OCI-LY1 (cell line): ENCODE results near the gene RASGRF1.
"Not testable (repeated sequence)": the region's sequence is repeated elsewhere in the genome, so short reads cannot be mapped to it uniquely, and the experiment has no call there.

Experiments
- H2AFZ ChIP-seq: fragments of 200-600 bp; sonication (generic), shearing (Covaris generic); 2 replicates; pipeline ENCODE4 v1.6.0; 2014; ENCODE audit warnings: antibody characterized with exemption, mild to moderate bottlenecking, low read length
- H3F3A ChIP-seq: fragments of 200-600 bp; sonication (generic), shearing (Covaris generic); 2 replicates; pipeline ENCODE4 v1.6.0; 2014; ENCODE audit warnings: mild to moderate bottlenecking, antibody characterized with exemption, low read length, moderate library complexity; ENCODE audit not compliant: insufficient read depth
- H3K27ac ChIP-seq: fragments of 200-600 bp; sonication (generic); 2 replicates; pipeline ENCODE4 v1.5.1; 2014; ENCODE audit warnings: low read length, mixed run types, mild to moderate bottlenecking, low read depth; ENCODE audit not compliant: poor library complexity, severe bottlenecking
- H3K27me3 ChIP-seq: fragments of 200-600 bp; sonication (generic); 2 replicates; pipeline ENCODE4 v1.6.0; 2014; ENCODE audit warnings: antibody characterized with exemption, mild to moderate bottlenecking, low read length, moderate library complexity; ENCODE audit not compliant: insufficient read depth
- H3K36me3 ChIP-seq: fragments of 200-600 bp; sonication (generic); 2 replicates; pipeline ENCODE4 v1.6.1; 2014; ENCODE audit warnings: mild to moderate bottlenecking, antibody characterized with exemption, low read length, moderate library complexity, mixed read lengths; ENCODE audit not compliant: insufficient read depth
- H3K4me1 ChIP-seq: fragments of 200-600 bp; sonication (generic); 2 replicates; pipeline ENCODE4 v1.5.1; 2014; ENCODE audit warnings: mild to moderate bottlenecking, low read length, moderate library complexity; ENCODE audit not compliant: insufficient read depth, severe bottlenecking
- H3K4me2 ChIP-seq: fragments of 200-600 bp; sonication (generic), shearing (Covaris generic); 2 replicates; pipeline ENCODE4 v1.6.1; 2014; ENCODE audit warnings: low read length
- H3K4me3 ChIP-seq: fragments of 200-600 bp; sonication (generic); 2 replicates; pipeline ENCODE4 v1.5.1; 2014; ENCODE audit warnings: low read length, low read depth, mild to moderate bottlenecking, mixed read lengths; ENCODE audit not compliant: poor library complexity, severe bottlenecking
- H3K79me2 ChIP-seq: fragments of 200-600 bp; shearing (Covaris generic); 2 replicates; pipeline ENCODE4 v1.6.1; 2016; ENCODE audit warnings: mixed run types, low read length, mixed read lengths; ENCODE audit not compliant: insufficient read depth
- H3K9ac ChIP-seq: fragments of 200-600 bp; sonication (generic), shearing (Covaris generic); 2 replicates; pipeline ENCODE4 v1.6.1; 2014; ENCODE audit warnings: mild to moderate bottlenecking, low read length, mixed read lengths
- H3K9me2 ChIP-seq: fragments of 200-600 bp; sonication (generic), shearing (Covaris generic); 2 replicates; pipeline ENCODE4 v1.6.1; 2014; ENCODE audit warnings: low read depth, mild to moderate bottlenecking, low read length, mixed read lengths
- H3K9me3 ChIP-seq: fragments of 200-600 bp; shearing (Covaris generic); 2 replicates; pipeline ENCODE4 v1.6.1; 2014; ENCODE audit warnings: low read length, mixed read lengths
- H4K20me1 ChIP-seq: fragments of 200-600 bp; sonication (generic), shearing (Covaris generic); 2 replicates; pipeline ENCODE4 v1.6.0; 2016; ENCODE audit warnings: mild to moderate bottlenecking, low read length; ENCODE audit not compliant: insufficient read depth
- EZH2 ChIP-seq: fragments of 200-600 bp; sonication (generic), shearing (Covaris generic); IDR thresholded peaks from 2 replicates; pipeline ENCODE4 v1.8.0; 2017; ENCODE audit warnings: borderline replicate concordance, mixed run types, mild to moderate bottlenecking, antibody characterized with exemption, low read length, moderate library complexity, mixed read lengths
- TF ChIP-seq, protein P1 (sequence below): fragments of 200-600 bp; sonication (generic), shearing (Covaris generic); IDR thresholded peaks from 2 replicates; pipeline ENCODE4 v1.5.1; 2017; ENCODE audit warnings: mild to moderate bottlenecking, antibody characterized with exemption, low read length, moderate library complexity, mixed read lengths

Gene RASGRF1

DNA sequence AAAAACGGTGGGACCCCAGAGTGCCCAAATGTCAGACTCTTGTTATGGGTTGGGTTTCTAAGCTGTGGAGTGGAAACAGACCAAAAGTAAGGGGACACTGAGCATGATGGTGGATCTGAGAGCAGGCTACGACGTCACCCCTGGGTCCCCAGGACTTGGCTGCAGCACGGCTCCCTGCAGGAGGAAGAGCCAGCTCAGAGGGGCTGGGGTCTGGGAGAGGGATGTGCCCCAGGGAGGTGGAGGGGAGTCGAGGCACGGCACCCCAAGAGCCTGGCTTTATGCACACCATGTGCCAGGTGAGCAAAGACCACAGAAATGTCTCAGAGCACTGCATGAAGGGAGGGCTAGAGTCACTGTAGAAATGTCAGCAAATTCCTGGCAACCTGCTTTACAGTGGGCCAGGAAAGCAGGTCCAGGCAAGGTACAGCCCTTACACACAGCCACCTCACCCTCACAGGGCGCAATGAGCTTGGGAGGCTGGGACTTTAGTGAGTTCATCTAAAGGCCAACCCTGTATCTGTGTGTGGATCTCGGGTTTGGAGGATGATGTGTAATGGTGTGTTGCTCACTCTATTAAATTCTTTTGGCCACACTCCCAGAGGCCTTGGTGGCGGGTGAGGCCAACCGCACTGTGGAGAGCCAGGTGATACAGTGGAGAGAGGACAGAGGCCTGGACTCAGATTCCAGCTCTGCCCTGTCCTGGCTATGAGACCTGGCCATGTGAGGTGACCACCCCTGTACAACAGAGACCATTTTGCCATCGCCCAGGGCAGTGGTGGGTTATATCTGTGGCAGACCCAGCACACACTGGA is 159.8 kb downstream of the RASGRF1 start:
- Histone ChIP-seq H3F3A (no peaks in the 10 kb centered on the region), H3K9me2 (no peaks in the 10 kb centered on the region), H3K9me3 (no peaks in the 10 kb centered on the region), H4K20me1 (no peaks in the 10 kb centered on the region), H3K4me1 (peaks cover 14% of the 10 kb centered on the region), H3K4me2 (no peak overlapping the region), H3K27ac (no peak overlapping the region), H3K9ac (no peak overlapping the region), H3K27me3 (no peaks in the 10 kb centered on the region), H3K36me3 (peaks cover 53% of the 10 kb centered on the region), H3K4me3 (no peak overlapping the region), H2AFZ (no peak overlapping the region), H3K79me2 (no peaks in the 10 kb centered on the region)
- TF ChIP-seq, protein P1, sequence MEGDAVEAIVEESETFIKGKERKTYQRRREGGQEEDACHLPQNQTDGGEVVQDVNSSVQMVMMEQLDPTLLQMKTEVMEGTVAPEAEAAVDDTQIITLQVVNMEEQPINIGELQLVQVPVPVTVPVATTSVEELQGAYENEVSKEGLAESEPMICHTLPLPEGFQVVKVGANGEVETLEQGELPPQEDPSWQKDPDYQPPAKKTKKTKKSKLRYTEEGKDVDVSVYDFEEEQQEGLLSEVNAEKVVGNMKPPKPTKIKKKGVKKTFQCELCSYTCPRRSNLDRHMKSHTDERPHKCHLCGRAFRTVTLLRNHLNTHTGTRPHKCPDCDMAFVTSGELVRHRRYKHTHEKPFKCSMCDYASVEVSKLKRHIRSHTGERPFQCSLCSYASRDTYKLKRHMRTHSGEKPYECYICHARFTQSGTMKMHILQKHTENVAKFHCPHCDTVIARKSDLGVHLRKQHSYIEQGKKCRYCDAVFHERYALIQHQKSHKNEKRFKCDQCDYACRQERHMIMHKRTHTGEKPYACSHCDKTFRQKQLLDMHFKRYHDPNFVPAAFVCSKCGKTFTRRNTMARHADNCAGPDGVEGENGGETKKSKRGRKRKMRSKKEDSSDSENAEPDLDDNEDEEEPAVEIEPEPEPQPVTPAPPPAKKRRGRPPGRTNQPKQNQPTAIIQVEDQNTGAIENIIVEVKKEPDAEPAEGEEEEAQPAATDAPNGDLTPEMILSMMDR: no peak
- no peak for TF ChIP-seq EZH2

GRCh38 chr15:78929536-78930264 is 160.9 kb downstream of the RASGRF1 start:
- Histone ChIP-seq H3K27me3 (no peaks in the 10 kb centered on the region), H3K79me2 (no peaks in the 10 kb centered on the region), H3K4me2 (no peak overlapping the region), H3K4me1 (peaks cover 14% of the 10 kb centered on the region), H3K9me2 (no peaks in the 10 kb centered on the region), H3K4me3 (no peak overlapping the region), H3K36me3 (peaks cover 54% of the 10 kb centered on the region), H4K20me1 (no peaks in the 10 kb centered on the region), H3K9ac (no peak overlapping the region), H3K27ac (no peak overlapping the region), H2AFZ (no peak overlapping the region), H3K9me3 (no peaks in the 10 kb centered on the region), H3F3A (no peaks in the 10 kb centered on the region)
- TF ChIP-seq, protein P1: no peak
- no peak for TF ChIP-seq EZH2

GRCh38 chr15:78928616-78929093 is 161.9 kb downstream of the RASGRF1 start:
- no peaks in the 10 kb centered on the region for H3K9me3 ChIP-seq
- no peak overlapping the region for H3K27ac ChIP-seq
- no peak overlapping the region for H3K4me2 ChIP-seq
- H3K9ac ChIP-seq: no peak overlapping the region
- peaks cover 45% of the 10 kb centered on the region; the same call in 1 of the 2 replicates for H3K36me3 ChIP-seq
- H3K4me3 ChIP-seq: no peak overlapping the region
- no peaks in the 10 kb centered on the region for H3K79me2 ChIP-seq
- peaks cover 14% of the 10 kb centered on the region for H3K4me1 ChIP-seq
- no peaks in the 10 kb centered on the region for H4K20me1 ChIP-seq
- H2AFZ ChIP-seq: no peak overlapping the region
- TF ChIP-seq EZH2: no peak
- TF ChIP-seq, protein P1: no peak
- no peaks in the 10 kb centered on the region for H3K9me2 ChIP-seq
- H3K27me3 ChIP-seq: no peaks in the 10 kb centered on the region
- no peaks in the 10 kb centered on the region for H3F3A ChIP-seq

DNA sequence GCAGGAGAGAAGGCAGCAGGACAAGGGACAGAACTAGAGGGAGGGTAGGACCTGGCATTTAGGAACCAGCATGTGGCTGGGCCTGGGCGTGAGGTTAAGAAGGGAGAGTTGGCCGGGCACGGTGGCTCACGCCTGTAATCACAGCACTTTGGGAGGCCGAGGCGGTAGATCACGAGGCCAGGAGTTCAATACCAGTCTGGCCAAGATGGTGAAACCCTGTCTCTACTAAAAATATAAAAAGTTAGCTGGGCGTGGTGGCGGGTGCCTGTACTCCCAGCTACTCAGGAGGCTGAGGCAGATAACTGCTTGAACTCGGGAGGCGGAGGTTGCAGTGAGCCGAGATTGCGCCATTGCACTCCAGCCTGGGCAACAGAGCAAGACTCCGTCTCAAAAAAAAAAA is 162.4 kb downstream of the RASGRF1 start:
- H3K4me1 ChIP-seq: peaks cover 14% of the 10 kb centered on the region
- not testable (repeated sequence) for H3K4me3 ChIP-seq, H3K27me3 ChIP-seq, H4K20me1 ChIP-seq, H3K9ac ChIP-seq, H3F3A ChIP-seq, H3K79me2 ChIP-seq, H2AFZ ChIP-seq, H3K9me2 ChIP-seq, H3K9me3 ChIP-seq, H3K4me2 ChIP-seq
- peaks cover 45% of the 10 kb centered on the region; the same call in 1 of the 2 replicates for H3K36me3 ChIP-seq
- peak overlapping the region; percentile 60 for H3K27ac ChIP-seq
